ENCODE data around the gene GZMM.

The GZMM gene

GRCh38 chr19:573519-573825, 29.6 kb downstream of the GZMM start:
- TF ChIP-seq ZBTB8A (tag by site-specific recombination; IDR thresholded peaks at IDR 0.05) (peak; percentile 1; the same call in 1 of the 2 replicates), ZNF670 (tag by site-specific recombination; IDR thresholded peaks at IDR 0.05; ENCODE audit: low read depth) (no peak), ZNF37A (tag by site-specific recombination; IDR thresholded peaks at IDR 0.05) (no peak), ZNF211 (tag by site-specific recombination; IDR thresholded peaks at IDR 0.05; ENCODE audit: low read depth) (no peak)
- ChIA-PET CTCF (no interaction called here), POLR2A (interaction anchor here (0.6 to 0.7 kb wide), 2 partner anchors 290 to 350 kb away, joined by 4 read pairs; no protein-coding TSS in a partner anchor)
- H3K4me3 ChIP-seq (ENCODE audit: low read depth, low read length), result peak overlapping the region; percentile 92
- H3K36me3 ChIP-seq (ENCODE audit: control insufficient read depth in 2 of 2, insufficient read depth in 1 of 2, low read length in 2 of 2), result peaks cover 0 to 23% of the 10 kb centered on the region in 2 experiments; a peak in 2 of 3 replicates
- H3K9me3 ChIP-seq (ENCODE audit: control insufficient read depth, insufficient read depth, low read depth, low read length), result no peaks in the 10 kb centered on the region
- H3K27ac ChIP-seq (ENCODE audit: extremely low read depth, low read depth, low read length), result peak overlapping the region; percentile 91
- H3K4me1 ChIP-seq (ENCODE audit: control insufficient read depth, insufficient read depth, low read length), result peaks cover 7% of the 10 kb centered on the region

- H3K4me1 ChIP-seq (ENCODE audit: control insufficient read depth, insufficient read depth, low read length), result peaks cover 7% of the 10 kb centered on the region
- TF ChIP-seq ZFHX2 (tag by site-specific recombination; conservative IDR thresholded peaks at IDR 0.05), result peak; percentile 50; the same call in 1 of the 2 replicates
- peak; percentile 28; the same call in 1 of the 2 replicates for TF ChIP-seq ZNF341 (tag by site-specific recombination; IDR thresholded peaks at IDR 0.05; ENCODE audit: low read depth)
- peak; percentile 70 for TF ChIP-seq ZIC2 (tag by site-specific recombination; IDR thresholded peaks at IDR 0.05)
- TF ChIP-seq ZNF114 (tag by site-specific recombination; IDR thresholded peaks at IDR 0.05), result no peak
- no peak for TF ChIP-seq HOXD13 (CRISPR knock-in tag; IDR thresholded peaks at IDR 0.05; ENCODE audit: borderline replicate concordance)
- TF ChIP-seq ZNF514 (tag by site-specific recombination; IDR thresholded peaks at IDR 0.05), result no peak
- TF ChIP-seq ZBTB10 (tag by site-specific recombination; IDR thresholded peaks at IDR 0.05), result 0 out of 2 replicates have a peak, but pooled peaks have one; percentile 46
- TF ChIP-seq ZNF600 (tag by site-specific recombination; IDR thresholded peaks at IDR 0.05), result peak; percentile 20; the same call in 1 of the 2 replicates
- peak; percentile 24 for TF ChIP-seq ZBTB26 (tag by site-specific recombination; optimal IDR thresholded peaks at IDR 0.05)
- peak; percentile 48; the same call in 1 of the 2 replicates for TF ChIP-seq ZNF449 (tag by site-specific recombination; IDR thresholded peaks at IDR 0.05)
- peak; percentile 35; the same call in 1 of the 2 replicates for TF ChIP-seq EGR2 (tag by site-specific recombination; IDR thresholded peaks at IDR 0.05; ENCODE audit: low read depth)
- 0 out of 2 replicates have a peak, but pooled peaks have one; percentile 15 for TF ChIP-seq ZNF2 (tag by site-specific recombination; IDR thresholded peaks at IDR 0.05)
- 0 out of 2 replicates have a peak, but pooled peaks have one; percentile 7 for TF ChIP-seq ZNF18 (tag by site-specific recombination; IDR thresholded peaks at IDR 0.05)
- peaks cover 0 to 32% of the 10 kb centered on the region in 2 experiments; a peak in 2 of 3 replicates for H3K36me3 ChIP-seq (ENCODE audit: control insufficient read depth in 2 of 2, insufficient read depth in 1 of 2, low read length in 2 of 2)
- no peaks in the 10 kb centered on the region for H3K9me3 ChIP-seq (ENCODE audit: control insufficient read depth, insufficient read depth, low read depth, low read length)
- CTCF ChIA-PET, result interaction anchor here (1.0 to 1.6 kb wide), 3 partner anchors 9 to 63 kb away, joined by 3 to 17 read pairs (median 6); no protein-coding TSS in a partner anchor
- POLR2A ChIA-PET, result interaction anchor here (0.7 to 2.0 kb wide), 9 partner anchors 9 to 200 kb away, joined by 3 to 16 read pairs (median 5); partner anchors contain the start of genes CDC34, FSTL3 and POLRMT
- peak overlapping the region; percentile 25 for H3K4me3 ChIP-seq (ENCODE audit: low read depth, low read length)
- peak overlapping the region; percentile 4 for H3K27ac ChIP-seq (ENCODE audit: extremely low read depth, low read depth, low read length)
Measured at GRCh38 chr19:574658-575526, 31.0 kb downstream of the GZMM start.
